ENCODE results near the gene RGS7. TPM values are rescaled to one million over a fixed set of nuclear protein-coding genes. Genes with fewer than 3 reads are reported as not detected.

RGS7 gene
- total RNA-seq, 1 donor from 2014 or later: 0.18 TPM

GRCh38 chr1:240772131-240772530 is 584.9 kb downstream of the RGS7 start:
- Histone ChIP-seq H3K27me3 (ENCODE audit: insufficient read depth, low read length) (no peaks in the 10 kb centered on the region), H2AFZ (ENCODE audit: low read depth, low read length) (no peak overlapping the region), H3K9me3 (ENCODE audit: insufficient read depth, low read depth, low read length) (no peaks in the 10 kb centered on the region), H3K4me3 (ENCODE audit: insufficient read depth, low read depth, low read length) (no peak overlapping the region), H3K4me1 (ENCODE audit: insufficient read depth, low read length) (peaks cover 1% of the 10 kb centered on the region), H3K9ac (ENCODE audit: low read length) (no peak overlapping the region), H3K4me2 (ENCODE audit: low read length) (no peak overlapping the region), H3K79me2 (ENCODE audit: insufficient read depth, low read length) (no peaks in the 10 kb centered on the region), H3K27ac (ENCODE audit: low read depth, low read length) (no peak overlapping the region), H4K20me1 (ENCODE audit: insufficient read depth, low read length) (no peaks in the 10 kb centered on the region), H3K36me3 (ENCODE audit: insufficient read depth, low read length) (no peaks in the 10 kb centered on the region)
- Mint-ChIP-seq H3K4me1 (ENCODE audit: low read depth, unreplicated experiment) (peaks cover 3% of the 10 kb centered on the region), H3K27me3 (ENCODE audit: low read depth, unreplicated experiment) (no peaks in the 10 kb centered on the region), H3K9me3 (ENCODE audit: unreplicated experiment) (peaks cover 3% of the 10 kb centered on the region), H3K27ac (ENCODE audit: unreplicated experiment) (no peak overlapping the region), H3K36me3 (ENCODE audit: low read depth, unreplicated experiment) (no peaks in the 10 kb centered on the region), H3K4me3 (ENCODE audit: unreplicated experiment) (no peak overlapping the region)
- no peak for FAIRE-seq
- no peak for DNase-seq (ENCODE audit: low read depth)
- no peak for TF ChIP-seq EZH2 (IDR thresholded peaks at IDR 0.05; ENCODE audit: insufficient read depth, low read length)

- H3K79me2 ChIP-seq (ENCODE audit: insufficient read depth, low read length): no peaks in the 10 kb centered on the region
- H3K9me3 ChIP-seq (ENCODE audit: insufficient read depth, low read depth, low read length): no peaks in the 10 kb centered on the region
- H3K36me3 ChIP-seq (ENCODE audit: insufficient read depth, low read length): no peaks in the 10 kb centered on the region
- no peak for TF ChIP-seq CTCF (IDR thresholded peaks at IDR 0.05; ENCODE audit: insufficient read depth, low read depth, low read length)
- H3K4me2 ChIP-seq (ENCODE audit: low read length): no peak overlapping the region
- Mint-ChIP-seq H3K9me3 (ENCODE audit: unreplicated experiment) (peaks cover 3% of the 10 kb centered on the region), H3K27me3 (ENCODE audit: low read depth, unreplicated experiment) (no peaks in the 10 kb centered on the region), H3K36me3 (ENCODE audit: low read depth, unreplicated experiment) (no peaks in the 10 kb centered on the region), H3K4me1 (ENCODE audit: low read depth, unreplicated experiment) (peaks cover 8% of the 10 kb centered on the region), H3K4me3 (ENCODE audit: unreplicated experiment) (no peak overlapping the region), H3K27ac (ENCODE audit: unreplicated experiment) (no peak overlapping the region)
- H4K20me1 ChIP-seq (ENCODE audit: insufficient read depth, low read length): no peaks in the 10 kb centered on the region
- no peak overlapping the region for H3K9ac ChIP-seq (ENCODE audit: low read length)
- H2AFZ ChIP-seq (ENCODE audit: low read depth, low read length): no peak overlapping the region
- no peaks in the 10 kb centered on the region for H3K27me3 ChIP-seq (ENCODE audit: insufficient read depth, low read length)
- H3K4me3 ChIP-seq (ENCODE audit: insufficient read depth, low read depth, low read length): no peak overlapping the region
- peaks cover 7% of the 10 kb centered on the region for H3K4me1 ChIP-seq (ENCODE audit: insufficient read depth, low read length)
- DNase-seq (ENCODE audit: low read depth) (no peak), FAIRE-seq (no peak)
- H3K27ac ChIP-seq (ENCODE audit: low read depth, low read length): no peak overlapping the region
These were observed 585.6 kb downstream of the RGS7 start for GRCh38 chr1:240771450-240771849.

- no peaks in the 10 kb centered on the region for H3K36me3 Mint-ChIP-seq (ENCODE audit: low read depth, unreplicated experiment)
- Histone ChIP-seq H3K4me2 (ENCODE audit: low read length) (no peak overlapping the region), H4K20me1 (ENCODE audit: insufficient read depth, low read length) (no peaks in the 10 kb centered on the region), H3K9me3 (ENCODE audit: insufficient read depth, low read depth, low read length) (peaks cover 4% of the 10 kb centered on the region), H3K79me2 (ENCODE audit: insufficient read depth, low read length) (no peaks in the 10 kb centered on the region), H3K27me3 (ENCODE audit: insufficient read depth, low read length) (no peaks in the 10 kb centered on the region), H3K27ac (ENCODE audit: low read depth, low read length) (no peak overlapping the region), H3K4me3 (ENCODE audit: insufficient read depth, low read depth, low read length) (no peak overlapping the region), H3K9ac (ENCODE audit: low read length) (no peak overlapping the region), H2AFZ (ENCODE audit: low read depth, low read length) (no peak overlapping the region), H3K36me3 (ENCODE audit: insufficient read depth, low read length) (no peaks in the 10 kb centered on the region), H3K4me1 (ENCODE audit: insufficient read depth, low read length) (peaks cover 13% of the 10 kb centered on the region)
- H3K9me3 Mint-ChIP-seq (ENCODE audit: unreplicated experiment): peaks cover 3% of the 10 kb centered on the region
- DNase-seq (ENCODE audit: low read depth) (no peak), FAIRE-seq (no peak)
- no peak overlapping the region for H3K4me3 Mint-ChIP-seq (ENCODE audit: unreplicated experiment)
- TF ChIP-seq CTCF (IDR thresholded peaks at IDR 0.05; ENCODE audit: insufficient read depth, low read depth, low read length) (no peak), EZH2 (IDR thresholded peaks at IDR 0.05; ENCODE audit: insufficient read depth, low read length) (no peak)
- no peak overlapping the region for H3K27ac Mint-ChIP-seq (ENCODE audit: unreplicated experiment)
- peaks cover 24% of the 10 kb centered on the region for H3K4me1 Mint-ChIP-seq (ENCODE audit: low read depth, unreplicated experiment)
- H3K27me3 Mint-ChIP-seq (ENCODE audit: low read depth, unreplicated experiment): no peaks in the 10 kb centered on the region
These were observed 588.0 kb downstream of the RGS7 start for GRCh38 chr1:240768979-240769378.

All from astrocyte (in vitro differentiated cells and primary cell).